ENCODE data around the gene CCDC71L.
"Not testable (repeated sequence)": the region's sequence is repeated elsewhere in the genome, so short reads cannot be mapped to it uniquely, and the experiment has no call there.

Gene CCDC71L

DNA sequence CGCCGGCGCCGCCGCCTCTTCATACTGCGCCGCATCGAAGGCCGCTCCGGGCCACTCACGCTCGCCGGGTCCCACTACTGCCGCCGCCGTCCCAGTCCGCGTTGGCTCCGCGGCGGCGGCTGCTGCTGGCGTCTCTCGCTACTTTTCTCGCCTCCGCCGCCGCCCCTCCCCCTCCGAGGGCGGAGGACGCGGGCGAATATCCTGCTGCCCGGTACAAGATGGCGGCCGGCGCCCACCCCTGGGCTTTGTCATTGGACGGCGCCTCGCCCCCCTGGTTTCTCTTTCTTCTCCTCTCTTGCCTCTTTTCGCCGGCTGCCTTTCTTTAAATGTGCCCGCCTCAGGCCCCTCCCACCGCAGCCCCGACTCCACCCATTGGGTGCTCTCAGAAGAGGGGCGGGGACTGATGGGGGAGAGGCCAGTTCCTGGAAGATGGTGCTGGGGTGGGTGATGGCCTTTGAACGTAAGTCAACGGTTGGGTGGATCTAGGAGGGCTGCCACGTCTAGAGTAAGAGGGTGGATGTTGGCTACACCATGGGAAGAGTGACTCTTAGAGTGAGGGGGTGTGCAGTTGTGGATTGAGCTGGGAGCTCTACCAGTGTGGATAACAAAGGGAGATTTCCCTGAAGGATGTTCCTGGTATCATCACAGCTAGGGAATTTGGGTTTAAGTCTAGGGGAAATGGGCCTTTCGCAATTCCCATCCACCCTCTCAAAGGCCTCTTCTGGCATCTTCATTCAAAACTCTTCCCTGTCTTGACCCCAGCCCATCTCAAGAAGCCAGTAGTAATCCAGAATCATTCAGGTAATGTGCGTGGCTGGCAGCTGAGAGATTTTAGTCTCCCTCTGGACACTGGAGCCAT lies at the start of gene CCDC71L:
Gene CCDC71L, minus strand, starts transcription at position 297 of the 859 bp plus-strand sequence. Its CDS starts 262 bp downstream, at position 35.
- no peak for TF ChIP-seq CTCF (IDR thresholded peaks at IDR 0.05; ENCODE audit: insufficient read depth, low read length, missing control alignments)
- ChIA-PET CTCF (interaction anchor here (0.6 to 4.7 kb wide), 32 partner anchors 10 to 484 kb away, joined by 3 to 89 read pairs (median 5); no protein-coding TSS in a partner anchor), POLR2A (interaction anchor here (0.6 to 1.0 kb wide), 4 partner anchors 75 to 118 kb away, joined by 3 read pairs; no protein-coding TSS in a partner anchor)
- H3K4me3 ChIP-seq (ENCODE audit: low read depth, low read length): peak within 1 kb of the TSS; percentile 83
- DNase-seq (ENCODE audit: low read depth, low spot score): peak; percentile 61

- DNase-seq (ENCODE audit: low read depth, low spot score); POLR2A ChIA-PET; H3K4me3 ChIP-seq (ENCODE audit: low read depth, low read length): not testable (repeated sequence)
- CTCF ChIA-PET: interaction anchor here (1.5 kb wide), 1 partner anchor 28 kb away, joined by 3 read pairs; no protein-coding TSS in a partner anchor
Observed at GRCh38 chr7:106709604-106710003, 48.6 kb upstream of the CCDC71L start.

- TF ChIP-seq CTCF (IDR thresholded peaks at IDR 0.05; ENCODE audit: insufficient read depth, low read length, missing control alignments): no peak
- no peak overlapping the region for H3K4me3 ChIP-seq (ENCODE audit: low read depth, low read length)
- CTCF ChIA-PET: interaction anchor here (1.3 kb wide), 1 partner anchor 32 kb away, joined by 7 read pairs; no protein-coding TSS in a partner anchor
- POLR2A ChIA-PET: no interaction called here
- DNase-seq (ENCODE audit: low read depth, low spot score): no peak
Observed at GRCh38 chr7:106704000-106704840, 43.3 kb upstream of the CCDC71L start.

GRCh38 chr7:106693677-106694353 lies 32.9 kb upstream of the CCDC71L start:
- TF ChIP-seq CTCF (IDR thresholded peaks at IDR 0.05; ENCODE audit: insufficient read depth, low read length, missing control alignments): no peak
- ChIA-PET CTCF (interaction anchor here (1.9 kb wide), 1 partner anchor 33 kb away, joined by 6 read pairs; the partner anchor contains the start of gene CCDC71L), POLR2A (interaction anchor here (0.6 kb wide), 1 partner anchor 80 kb away, joined by 3 read pairs; no protein-coding TSS in a partner anchor)
- no peak overlapping the region for H3K4me3 ChIP-seq (ENCODE audit: low read depth, low read length)
- no peak for DNase-seq (ENCODE audit: low read depth, low spot score)

GRCh38 chr7:106692450-106693051 lies 31.6 kb upstream of the CCDC71L start:
- no peak for DNase-seq (ENCODE audit: low read depth, low spot score)
- ChIA-PET CTCF (interaction anchor here (1.2 to 1.5 kb wide), 2 partner anchors 28 to 32 kb away, joined by 3 to 4 read pairs; partner anchors contain the start of gene CCDC71L), POLR2A (no interaction called here)
- no peak overlapping the region for H3K4me3 ChIP-seq (ENCODE audit: low read depth, low read length)
- no peak for TF ChIP-seq CTCF (IDR thresholded peaks at IDR 0.05; ENCODE audit: insufficient read depth, low read length, missing control alignments)

GRCh38 chr7:106688161-106688560 lies 27.2 kb upstream of the CCDC71L start:
- H3K4me3 ChIP-seq (ENCODE audit: low read depth, low read length); DNase-seq (ENCODE audit: low read depth, low spot score); CTCF ChIA-PET; POLR2A ChIA-PET: not testable (repeated sequence)

All from AG04449 (cell line).